Esophagus muscularis mucosa (tissue), 3 donors: ENCODE measurements around the gene CEP68.

Experiments
- EP300 ChIP-seq: sonication (generic); formaldehyde crosslinking; IDR thresholded peaks from one replicate; pipeline ENCODE4 v1.6.1; 2017; ENCODE audit warnings: antibody characterized with exemption
- TF ChIP-seq, protein P1 (sequence below), 3 experiments: fragments of 200-600 bp in 2 of 3; fragments of 450-650 bp in 1 of 3; sonication (generic) in 2 of 3; IDR thresholded peaks; one replicate each; pipeline ENCODE4 v1.5.1; 2017 to 2019; ENCODE audit warnings: antibody characterized with exemption in 3 of 3, mild to moderate bottlenecking in 2 of 3, moderate library complexity in 1 of 3

DNA sequence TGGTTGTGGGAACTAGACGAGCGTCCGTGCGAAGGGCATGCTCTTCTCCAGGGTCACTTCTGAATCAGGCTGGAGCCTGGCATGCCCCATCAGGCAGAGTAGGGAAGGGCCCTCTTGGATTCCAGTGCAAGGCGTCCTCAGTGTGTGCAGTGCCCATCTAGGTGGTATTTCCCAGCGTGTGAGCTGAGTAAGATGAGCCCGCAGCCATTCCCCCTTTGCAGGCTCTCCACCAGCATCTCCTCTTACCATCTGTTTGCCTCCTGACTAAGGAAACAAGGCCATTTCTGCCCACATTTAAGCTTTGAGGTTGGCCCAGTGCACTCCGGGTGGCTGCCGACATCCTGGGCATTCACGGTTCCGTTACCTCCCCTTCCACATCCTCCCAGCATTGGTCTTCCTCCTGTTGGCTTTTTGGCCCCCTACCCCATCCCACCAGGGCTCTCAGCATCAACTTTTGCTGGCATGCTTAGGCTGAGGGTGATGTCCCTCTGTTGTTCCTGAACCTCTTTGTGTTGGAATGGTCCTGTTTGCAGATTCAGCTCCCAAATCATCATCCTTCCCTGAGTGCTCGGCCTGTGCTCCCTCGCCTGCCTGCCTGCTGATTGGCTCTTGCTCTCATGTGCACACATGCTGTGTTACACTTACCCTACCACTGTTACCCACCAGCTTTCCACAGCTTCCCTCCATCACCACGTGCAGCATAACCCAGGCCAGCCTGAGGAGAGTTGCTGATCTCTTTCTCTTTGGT, 11.8 kb downstream of the CEP68 start:
- TF ChIP-seq, protein P1, sequence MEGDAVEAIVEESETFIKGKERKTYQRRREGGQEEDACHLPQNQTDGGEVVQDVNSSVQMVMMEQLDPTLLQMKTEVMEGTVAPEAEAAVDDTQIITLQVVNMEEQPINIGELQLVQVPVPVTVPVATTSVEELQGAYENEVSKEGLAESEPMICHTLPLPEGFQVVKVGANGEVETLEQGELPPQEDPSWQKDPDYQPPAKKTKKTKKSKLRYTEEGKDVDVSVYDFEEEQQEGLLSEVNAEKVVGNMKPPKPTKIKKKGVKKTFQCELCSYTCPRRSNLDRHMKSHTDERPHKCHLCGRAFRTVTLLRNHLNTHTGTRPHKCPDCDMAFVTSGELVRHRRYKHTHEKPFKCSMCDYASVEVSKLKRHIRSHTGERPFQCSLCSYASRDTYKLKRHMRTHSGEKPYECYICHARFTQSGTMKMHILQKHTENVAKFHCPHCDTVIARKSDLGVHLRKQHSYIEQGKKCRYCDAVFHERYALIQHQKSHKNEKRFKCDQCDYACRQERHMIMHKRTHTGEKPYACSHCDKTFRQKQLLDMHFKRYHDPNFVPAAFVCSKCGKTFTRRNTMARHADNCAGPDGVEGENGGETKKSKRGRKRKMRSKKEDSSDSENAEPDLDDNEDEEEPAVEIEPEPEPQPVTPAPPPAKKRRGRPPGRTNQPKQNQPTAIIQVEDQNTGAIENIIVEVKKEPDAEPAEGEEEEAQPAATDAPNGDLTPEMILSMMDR (IDR thresholded peaks at IDR 0.05): no peak
- no peak for TF ChIP-seq EP300
